AG09309 (cell line): ENCODE data around the gene DDAH1.

ENCODE experiments used
- DNase-seq: peaks from one replicate; pipeline ENCODE4 v3.0.0-alpha.2; 2010; ENCODE audit warnings: low read depth
- H3K4me3 ChIP-seq: 2 replicates; pipeline ENCODE4 v1.5.1; 2011; ENCODE audit warnings: mild to moderate bottlenecking, low read depth, low read length, moderate library complexity; ENCODE audit not compliant: control insufficient read depth
- CTCF ChIP-seq: IDR thresholded peaks from 2 replicates; pipeline ENCODE4 v1.5.1; 2011; ENCODE audit warnings: mild to moderate bottlenecking, low read depth, low read length, inconsistent platforms; ENCODE audit not compliant: insufficient read depth, control insufficient read depth; ENCODE audit errors: missing control alignments

Gene DDAH1

GRCh38 chr1:85406887-85407533, 57.9 kb downstream of the DDAH1 start:
- H3K4me3 ChIP-seq, result no peak overlapping the region
- DNase-seq, result peak; percentile 77
- no peak for TF ChIP-seq CTCF

DNA sequence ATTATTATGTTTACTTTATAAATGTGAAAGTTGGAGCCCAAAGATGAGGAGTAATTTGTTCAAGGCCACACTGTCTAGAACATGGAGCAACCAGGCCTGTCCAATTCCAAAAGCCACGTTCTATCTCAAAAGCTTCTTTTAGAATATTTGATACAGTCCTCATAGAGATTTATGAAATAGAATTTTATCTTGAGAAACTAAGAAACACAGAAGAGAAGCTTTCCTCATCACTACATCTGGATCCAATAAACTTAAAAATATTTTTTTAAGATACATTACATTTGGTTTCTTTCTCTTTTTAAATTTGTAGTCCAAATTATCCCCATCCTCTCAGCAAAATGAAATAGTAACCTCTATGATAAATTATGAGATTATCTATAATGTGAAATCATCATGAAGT, 58.9 kb downstream of the DDAH1 start:
- no peak for DNase-seq
- no peak overlapping the region for H3K4me3 ChIP-seq
- TF ChIP-seq CTCF, result no peak

DNA sequence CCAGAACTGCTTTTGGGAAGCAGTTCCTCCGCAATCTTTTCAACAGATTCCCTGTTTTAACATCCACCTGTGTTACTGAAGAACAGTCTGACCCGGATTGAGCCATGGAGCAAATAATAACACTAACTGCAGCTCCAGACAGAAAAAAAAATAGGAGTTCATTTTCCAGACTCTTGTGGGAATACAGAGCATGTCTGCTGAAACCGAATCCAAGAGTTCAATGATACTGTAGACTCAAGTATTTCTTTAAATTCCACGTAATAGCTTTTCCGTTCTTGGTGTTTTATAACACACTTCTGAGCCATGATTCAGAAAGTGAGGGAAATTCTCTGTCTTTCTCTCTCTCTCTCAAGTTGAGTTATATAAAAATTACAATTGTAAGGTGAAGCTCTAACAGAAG, 60.6 kb downstream of the DDAH1 start:
- no peak for DNase-seq
- no peak overlapping the region for H3K4me3 ChIP-seq
- TF ChIP-seq CTCF, result no peak

DNA sequence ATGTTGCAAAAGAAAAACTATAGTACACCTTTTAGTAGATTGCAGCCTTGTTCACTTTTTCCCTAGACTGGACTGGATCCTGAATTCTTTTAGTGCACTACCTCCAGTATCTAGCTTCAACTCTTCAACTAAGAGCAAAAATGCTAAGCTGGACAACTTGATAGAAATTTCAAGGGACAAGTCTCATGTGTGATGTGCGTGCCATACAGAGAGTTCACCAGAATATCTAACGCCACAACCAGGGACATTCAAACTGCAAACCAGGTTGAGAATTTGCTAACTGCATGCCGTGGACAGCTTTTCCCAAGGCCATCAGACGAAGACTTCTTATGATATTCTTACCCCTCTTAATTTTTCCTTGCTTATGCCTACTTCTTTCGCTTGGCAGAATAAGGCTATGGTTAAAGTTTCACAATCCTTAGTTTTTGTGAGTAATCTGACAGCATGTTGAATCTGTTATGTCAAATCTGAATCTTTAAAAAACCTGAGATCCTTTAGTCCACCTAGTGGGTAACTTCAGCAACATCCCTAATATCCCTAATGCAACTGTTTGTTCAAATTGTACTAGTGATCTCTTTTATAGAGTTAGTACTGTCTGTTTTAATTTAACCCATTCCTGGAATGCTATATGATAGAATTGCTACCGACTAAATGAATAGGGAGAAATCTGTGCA, 66.4 kb downstream of the DDAH1 start:
- no peak for DNase-seq
- TF ChIP-seq CTCF, result peak; percentile 48
- H3K4me3 ChIP-seq, result no peak overlapping the region

DNA sequence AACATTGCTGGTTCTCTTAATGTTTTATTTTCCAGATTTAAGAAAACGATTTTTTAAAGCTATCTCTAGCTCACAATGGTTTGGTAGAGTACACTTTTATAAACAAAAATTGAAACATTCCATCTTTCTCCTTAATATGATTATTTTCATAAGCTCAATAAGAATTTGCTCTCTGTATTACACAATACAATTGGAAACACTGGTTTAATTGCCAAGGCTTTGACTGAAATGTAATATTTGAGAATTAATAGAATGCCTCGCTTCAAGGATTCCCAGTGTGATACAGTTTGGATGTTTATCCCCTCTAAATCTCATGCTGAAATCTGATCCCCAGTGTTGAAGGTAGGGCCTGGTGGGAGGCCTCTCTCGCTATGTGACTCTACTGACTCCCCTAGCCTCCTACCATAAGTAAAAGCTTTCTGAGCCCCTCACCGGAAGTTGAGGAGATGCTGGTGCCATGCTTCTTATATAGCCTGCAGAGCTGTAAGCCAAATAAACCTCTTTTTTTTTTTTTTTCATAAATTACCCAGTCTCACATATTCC, 67.4 kb downstream of the DDAH1 start:
- no peak overlapping the region for H3K4me3 ChIP-seq
- DNase-seq, result no peak
- TF ChIP-seq CTCF, result no peak

GRCh38 chr1:85396194-85396593, 68.8 kb downstream of the DDAH1 start:
- DNase-seq, result no peak
- TF ChIP-seq CTCF, result no peak
- no peak overlapping the region for H3K4me3 ChIP-seq
